ENCODE results near the gene KLHL6. TPM values are rescaled to one million over a fixed set of nuclear protein-coding genes. Genes with fewer than 3 reads are reported as not detected.

KLHL6 gene
- total RNA-seq, 1 experiment from 2014 or later: not detected

GRCh38 chr3:183506674-183507320, 48.7 kb downstream of the KLHL6 start:
- no peak for DNase-seq (ENCODE audit: low read depth)

- DNase-seq (ENCODE audit: low read depth): no peak
These were observed 50.9 kb downstream of the KLHL6 start for GRCh38 chr3:183504597-183504996.

GRCh38 chr3:183503746-183504145, 51.8 kb downstream of the KLHL6 start:
- no peak for DNase-seq (ENCODE audit: low read depth)

GRCh38 chr3:183502237-183503181, 53.0 kb downstream of the KLHL6 start:
- DNase-seq (ENCODE audit: low read depth): peak; percentile 43

GRCh38 chr3:183500981-183501704, 54.4 kb downstream of the KLHL6 start:
- DNase-seq (ENCODE audit: low read depth): no peak

- DNase-seq (ENCODE audit: low read depth): no peak
These were observed 55.2 kb downstream of the KLHL6 start for GRCh38 chr3:183500319-183500718.

GRCh38 chr3:183498634-183499033, 56.9 kb downstream of the KLHL6 start:
- DNase-seq (ENCODE audit: low read depth): no peak

GRCh38 chr3:183497313-183497712, 58.2 kb downstream of the KLHL6 start:
- DNase-seq (ENCODE audit: low read depth): no peak

- no peak for DNase-seq (ENCODE audit: low read depth)
These were observed 59.2 kb downstream of the KLHL6 start for GRCh38 chr3:183496311-183496710.

GRCh38 chr3:183494341-183494740, 61.2 kb downstream of the KLHL6 start:
- DNase-seq (ENCODE audit: low read depth): no peak

GRCh38 chr3:183493296-183494045, 62.0 kb downstream of the KLHL6 start:
- DNase-seq (ENCODE audit: low read depth): no peak

GRCh38 chr3:183492849-183493179, 62.7 kb downstream of the KLHL6 start:
- DNase-seq (ENCODE audit: low read depth): no peak

GRCh38 chr3:183491923-183492848, 63.3 kb downstream of the KLHL6 start:
- DNase-seq (ENCODE audit: low read depth): no peak

- DNase-seq (ENCODE audit: low read depth): no peak
These were observed 64.2 kb downstream of the KLHL6 start for GRCh38 chr3:183491109-183491922.

- DNase-seq (ENCODE audit: low read depth): peak; percentile 51
These were observed 64.9 kb downstream of the KLHL6 start for GRCh38 chr3:183490653-183491052.

- no peak for DNase-seq (ENCODE audit: low read depth)
These were observed 65.3 kb downstream of the KLHL6 start for GRCh38 chr3:183490211-183490601.

- DNase-seq (ENCODE audit: low read depth): no peak
These were observed 65.9 kb downstream of the KLHL6 start for GRCh38 chr3:183489455-183490210.

GRCh38 chr3:183488343-183488742, 67.2 kb downstream of the KLHL6 start:
- DNase-seq (ENCODE audit: low read depth): no peak

- DNase-seq (ENCODE audit: low read depth): no peak
These were observed 67.6 kb downstream of the KLHL6 start for GRCh38 chr3:183487896-183488295.

Measured in M059J (cell line).